ENCODE measurements around the gene TRPC5OS.

DNA sequence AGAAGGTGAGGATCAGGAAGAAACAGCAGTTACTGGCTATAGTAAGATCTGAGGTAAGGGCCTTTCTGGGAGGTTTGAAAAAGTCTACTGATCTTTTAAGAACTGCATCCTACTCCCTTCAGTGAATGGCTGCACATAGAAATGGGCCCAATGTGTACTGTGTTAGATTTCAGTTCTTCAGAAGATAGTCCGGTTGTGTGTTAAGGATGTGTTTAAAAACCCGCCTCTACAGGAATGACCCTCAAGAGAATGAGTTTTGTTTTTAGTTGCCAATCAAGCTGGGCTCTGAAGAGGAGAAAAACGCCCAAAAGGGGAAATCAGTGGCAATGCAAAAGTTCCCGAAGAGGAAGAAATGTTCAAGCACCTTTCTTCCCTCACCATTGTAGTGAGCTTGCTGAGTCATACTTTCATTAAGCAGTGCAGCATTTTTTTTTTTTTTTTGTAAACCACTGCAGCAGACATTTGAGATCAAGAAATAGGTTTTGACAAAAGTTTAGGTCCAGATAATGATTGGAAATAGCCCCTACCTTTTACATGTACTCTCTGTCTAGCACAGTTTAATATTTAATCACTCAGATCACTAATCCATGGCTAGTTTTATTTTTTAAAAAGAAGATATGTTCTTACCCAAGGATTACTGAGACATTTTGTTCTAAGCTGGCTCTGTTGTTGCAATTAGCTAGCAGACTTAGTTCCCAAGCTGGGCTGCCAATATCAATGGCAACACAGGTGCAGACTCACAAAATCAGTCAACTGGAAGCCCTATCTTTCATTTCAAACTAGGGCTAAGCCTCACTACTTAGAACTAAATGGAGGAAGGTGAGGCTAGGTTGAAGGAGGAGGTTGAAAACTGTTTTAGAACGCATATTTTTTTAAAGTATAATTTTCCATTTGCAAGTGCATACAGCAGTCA, 7.0 kb upstream of the TRPC5OS start:
- TF ChIP-seq POLR2A (IDR thresholded peaks at IDR 0.05; ENCODE audit: low read length) (no peak), GATA1 (IDR thresholded peaks at IDR 0.05; ENCODE audit: low read depth, low read length) (no peak)
